HepG2 (cell line): ENCODE results near the gene HSPA1A. TPM values are rescaled to one million over a fixed set of nuclear protein-coding genes. Genes with fewer than 3 reads are reported as not detected.
A peak's percentile ranks its signal among the peaks of the same experiment; 100 is the strongest.

Source experiments
- GATA4 ChIP-seq: sonication (generic); IDR thresholded peaks from 2 replicates; pipeline ENCODE4 v1.6.1; 2016; ENCODE audit warnings: antibody characterized with exemption, low read depth, borderline replicate concordance
- HNF4A ChIP-seq: sonication (generic); formaldehyde crosslinking; IDR thresholded peaks from 2 replicates; pipeline ENCODE4 v1.4.0; 2020; ENCODE audit warnings: missing genetic modification reagents
- HOXA5 ChIP-seq: sonication (generic); formaldehyde crosslinking; IDR thresholded peaks from 2 replicates; pipeline ENCODE4 v1.4.0; 2020; ENCODE audit warnings: missing genetic modification reagents
- NR2C2 ChIP-seq: sonication (generic); formaldehyde crosslinking; IDR thresholded peaks from 2 replicates; pipeline ENCODE4 v1.4.0; 2020; ENCODE audit warnings: missing genetic modification reagents, mild to moderate bottlenecking, moderate library complexity, borderline replicate concordance
- SAP130 ChIP-seq: IDR thresholded peaks from 2 replicates; pipeline ENCODE4 v1.6.1; 2016; ENCODE audit warnings: low read depth
- TAF15 ChIP-seq: fragments of 200-400 bp; formaldehyde crosslinking; IDR thresholded peaks from one replicate; pipeline ENCODE4 v1.6.1; 2018; ENCODE audit warnings: mild to moderate bottlenecking, low read depth, low read length; ENCODE audit not compliant: poor library complexity, severe bottlenecking
- ZBTB4 ChIP-seq: sonication (generic); formaldehyde crosslinking; IDR thresholded peaks from 2 replicates; pipeline ENCODE4 v1.4.0; 2020; ENCODE audit warnings: missing genetic modification reagents, mild to moderate bottlenecking, borderline replicate concordance
- ZFP62 ChIP-seq: sonication (generic); formaldehyde crosslinking; IDR thresholded peaks from 2 replicates; pipeline ENCODE4 v1.4.0; 2020; ENCODE audit warnings: missing genetic modification reagents
- ZMAT3 ChIP-seq: sonication (generic); formaldehyde crosslinking; conservative IDR thresholded peaks from 2 replicates; pipeline ENCODE4 v1.7.0; 2021; ENCODE audit warnings: missing genetic modification reagents
- ZNF484 ChIP-seq: sonication (generic); formaldehyde crosslinking; IDR thresholded peaks from 2 replicates; pipeline ENCODE4 v1.5.1; 2020; ENCODE audit warnings: mild to moderate bottlenecking, low read depth, missing genetic modification reagents, borderline replicate concordance
- ZNF737 ChIP-seq: sonication (generic); formaldehyde crosslinking; IDR thresholded peaks from 2 replicates; pipeline ENCODE4 v1.5.0; 2020; ENCODE audit warnings: missing genetic modification reagents, mild to moderate bottlenecking, borderline replicate concordance
- polyA plus RNA-seq, 8 experiments: library from polyadenylated mRNA; depleted of rRNA in 3 of 8; stranded (reverse) in 7 of 8; unstranded in 1 of 8; fragments of >200 nt; fragmentation: Illumina TruSeq in 4 of 8; extraction: Trizol in 4 of 8; gene quantifications; 2 replicates each; pipeline versions ENCODE4 v1.2.1 to v1.2.3, GENCODE V29; 2011 to 2016; ENCODE audit warnings: low read depth in 4 of 8, missing spikeins in 1 of 8, mixed read lengths in 1 of 8; ENCODE audit not compliant: insufficient read depth in 1 of 8
- total RNA-seq, 5 experiments: library from RNA; depleted of rRNA; stranded (reverse); fragments of >200 nt; fragmentation: Illumina TruSeq; extraction: Trizol; gene quantifications; 2 replicates each; pipeline ENCODE4 v1.2.3, GENCODE V29; 2016; ENCODE audit warnings: low read depth in 1 of 5
- TF ChIP-seq, protein P1 (sequence below): sonication (generic); formaldehyde crosslinking; IDR thresholded peaks from 2 replicates; pipeline ENCODE4 v1.4.0; 2020; ENCODE audit warnings: missing genetic modification reagents
- TF ChIP-seq, protein P2 (sequence below): IDR thresholded peaks from 2 replicates; pipeline ENCODE4 v1.6.1; 2016; ENCODE audit warnings: control low read depth
- TF ChIP-seq, protein P3 (sequence below): sonication (generic); formaldehyde crosslinking; conservative IDR thresholded peaks from 2 replicates; pipeline ENCODE4 v1.4.0; 2020; ENCODE audit warnings: missing genetic modification reagents
- TF ChIP-seq, protein P4 (sequence below): sonication (generic); formaldehyde crosslinking; IDR thresholded peaks from 2 replicates; pipeline ENCODE4 v1.5.1; 2020; ENCODE audit warnings: missing genetic modification reagents, mild to moderate bottlenecking, borderline replicate concordance
- TF ChIP-seq, protein P5 (sequence below): sonication (generic); formaldehyde crosslinking; IDR thresholded peaks from 2 replicates; pipeline ENCODE4 v1.4.0; 2020; ENCODE audit warnings: missing genetic modification reagents, mild to moderate bottlenecking, borderline replicate concordance

The HSPA1A gene
- total and polyA plus RNA-seq, 2 of the 13 experiments (the other 11 are each of a cell fraction or from before 2014, with no cell fraction given), result 44.5 to 85.0 TPM

GRCh38 chr6:31822036-31822821 lies 6.9 kb downstream of the HSPA1A start (continued):
- TF ChIP-seq, protein P1, sequence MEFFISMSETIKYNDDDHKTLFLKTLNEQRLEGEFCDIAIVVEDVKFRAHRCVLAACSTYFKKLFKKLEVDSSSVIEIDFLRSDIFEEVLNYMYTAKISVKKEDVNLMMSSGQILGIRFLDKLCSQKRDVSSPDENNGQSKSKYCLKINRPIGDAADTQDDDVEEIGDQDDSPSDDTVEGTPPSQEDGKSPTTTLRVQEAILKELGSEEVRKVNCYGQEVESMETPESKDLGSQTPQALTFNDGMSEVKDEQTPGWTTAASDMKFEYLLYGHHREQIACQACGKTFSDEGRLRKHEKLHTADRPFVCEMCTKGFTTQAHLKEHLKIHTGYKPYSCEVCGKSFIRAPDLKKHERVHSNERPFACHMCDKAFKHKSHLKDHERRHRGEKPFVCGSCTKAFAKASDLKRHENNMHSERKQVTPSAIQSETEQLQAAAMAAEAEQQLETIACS (CRISPR knock-in tag), result no peak
- TF ChIP-seq, protein P2, sequence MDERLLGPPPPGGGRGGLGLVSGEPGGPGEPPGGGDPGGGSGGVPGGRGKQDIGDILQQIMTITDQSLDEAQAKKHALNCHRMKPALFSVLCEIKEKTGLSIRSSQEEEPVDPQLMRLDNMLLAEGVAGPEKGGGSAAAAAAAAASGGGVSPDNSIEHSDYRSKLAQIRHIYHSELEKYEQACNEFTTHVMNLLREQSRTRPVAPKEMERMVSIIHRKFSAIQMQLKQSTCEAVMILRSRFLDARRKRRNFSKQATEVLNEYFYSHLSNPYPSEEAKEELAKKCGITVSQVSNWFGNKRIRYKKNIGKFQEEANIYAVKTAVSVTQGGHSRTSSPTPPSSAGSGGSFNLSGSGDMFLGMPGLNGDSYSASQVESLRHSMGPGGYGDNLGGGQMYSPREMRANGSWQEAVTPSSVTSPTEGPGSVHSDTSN (CRISPR knock-in tag), result no peak
- peak; percentile 69 for TF ChIP-seq HNF4A (CRISPR knock-in tag)
- TF ChIP-seq SAP130 (CRISPR knock-in tag), result peak; percentile 42; the same call in 1 of the 2 replicates
- 0 out of 2 replicates have a peak, but pooled peaks have one; percentile 31 for TF ChIP-seq GATA4
- TF ChIP-seq, protein P3, sequence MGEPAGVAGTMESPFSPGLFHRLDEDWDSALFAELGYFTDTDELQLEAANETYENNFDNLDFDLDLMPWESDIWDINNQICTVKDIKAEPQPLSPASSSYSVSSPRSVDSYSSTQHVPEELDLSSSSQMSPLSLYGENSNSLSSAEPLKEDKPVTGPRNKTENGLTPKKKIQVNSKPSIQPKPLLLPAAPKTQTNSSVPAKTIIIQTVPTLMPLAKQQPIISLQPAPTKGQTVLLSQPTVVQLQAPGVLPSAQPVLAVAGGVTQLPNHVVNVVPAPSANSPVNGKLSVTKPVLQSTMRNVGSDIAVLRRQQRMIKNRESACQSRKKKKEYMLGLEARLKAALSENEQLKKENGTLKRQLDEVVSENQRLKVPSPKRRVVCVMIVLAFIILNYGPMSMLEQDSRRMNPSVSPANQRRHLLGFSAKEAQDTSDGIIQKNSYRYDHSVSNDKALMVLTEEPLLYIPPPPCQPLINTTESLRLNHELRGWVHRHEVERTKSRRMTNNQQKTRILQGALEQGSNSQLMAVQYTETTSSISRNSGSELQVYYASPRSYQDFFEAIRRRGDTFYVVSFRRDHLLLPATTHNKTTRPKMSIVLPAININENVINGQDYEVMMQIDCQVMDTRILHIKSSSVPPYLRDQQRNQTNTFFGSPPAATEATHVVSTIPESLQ (CRISPR knock-in tag), result no peak
- TF ChIP-seq ZNF484 (CRISPR knock-in tag), result no peak
- no peak for TF ChIP-seq ZMAT3 (CRISPR knock-in tag)
- no peak for TF ChIP-seq ZBTB4
- no peak for TF ChIP-seq ZFP62
- TF ChIP-seq, protein P4, sequence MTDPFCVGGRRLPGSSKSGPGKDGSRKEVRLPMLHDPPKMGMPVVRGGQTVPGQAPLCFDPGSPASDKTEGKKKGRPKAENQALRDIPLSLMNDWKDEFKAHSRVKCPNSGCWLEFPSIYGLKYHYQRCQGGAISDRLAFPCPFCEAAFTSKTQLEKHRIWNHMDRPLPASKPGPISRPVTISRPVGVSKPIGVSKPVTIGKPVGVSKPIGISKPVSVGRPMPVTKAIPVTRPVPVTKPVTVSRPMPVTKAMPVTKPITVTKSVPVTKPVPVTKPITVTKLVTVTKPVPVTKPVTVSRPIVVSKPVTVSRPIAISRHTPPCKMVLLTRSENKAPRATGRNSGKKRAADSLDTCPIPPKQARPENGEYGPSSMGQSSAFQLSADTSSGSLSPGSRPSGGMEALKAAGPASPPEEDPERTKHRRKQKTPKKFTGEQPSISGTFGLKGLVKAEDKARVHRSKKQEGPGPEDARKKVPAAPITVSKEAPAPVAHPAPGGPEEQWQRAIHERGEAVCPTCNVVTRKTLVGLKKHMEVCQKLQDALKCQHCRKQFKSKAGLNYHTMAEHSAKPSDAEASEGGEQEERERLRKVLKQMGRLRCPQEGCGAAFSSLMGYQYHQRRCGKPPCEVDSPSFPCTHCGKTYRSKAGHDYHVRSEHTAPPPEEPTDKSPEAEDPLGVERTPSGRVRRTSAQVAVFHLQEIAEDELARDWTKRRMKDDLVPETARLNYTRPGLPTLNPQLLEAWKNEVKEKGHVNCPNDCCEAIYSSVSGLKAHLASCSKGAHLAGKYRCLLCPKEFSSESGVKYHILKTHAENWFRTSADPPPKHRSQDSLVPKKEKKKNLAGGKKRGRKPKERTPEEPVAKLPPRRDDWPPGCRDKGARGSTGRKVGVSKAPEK (CRISPR knock-in tag), result no peak
- TF ChIP-seq ZNF737 (CRISPR knock-in tag), result no peak
- TF ChIP-seq, protein P5, sequence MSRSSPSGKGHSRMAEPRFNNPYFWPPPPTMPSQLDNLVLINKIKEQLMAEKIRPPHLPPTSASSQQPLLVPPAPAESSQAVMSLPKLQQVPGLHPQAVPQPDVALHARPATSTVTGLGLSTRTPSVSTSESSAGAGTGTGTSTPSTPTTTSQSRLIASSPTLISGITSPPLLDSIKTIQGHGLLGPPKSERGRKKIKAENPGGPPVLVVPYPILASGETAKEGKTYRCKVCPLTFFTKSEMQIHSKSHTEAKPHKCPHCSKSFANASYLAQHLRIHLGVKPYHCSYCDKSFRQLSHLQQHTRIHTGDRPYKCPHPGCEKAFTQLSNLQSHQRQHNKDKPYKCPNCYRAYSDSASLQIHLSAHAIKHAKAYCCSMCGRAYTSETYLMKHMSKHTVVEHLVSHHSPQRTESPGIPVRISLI (CRISPR knock-in tag), result no peak
- 0 out of 2 replicates have a peak, but pooled peaks have one; percentile 36 for TF ChIP-seq HOXA5 (CRISPR knock-in tag)
- no peak for TF ChIP-seq NR2C2 (CRISPR knock-in tag)
- TF ChIP-seq TAF15, result no peak
